ENCODE measurements around the gene MLLT1.

The MLLT1 gene

DNA sequence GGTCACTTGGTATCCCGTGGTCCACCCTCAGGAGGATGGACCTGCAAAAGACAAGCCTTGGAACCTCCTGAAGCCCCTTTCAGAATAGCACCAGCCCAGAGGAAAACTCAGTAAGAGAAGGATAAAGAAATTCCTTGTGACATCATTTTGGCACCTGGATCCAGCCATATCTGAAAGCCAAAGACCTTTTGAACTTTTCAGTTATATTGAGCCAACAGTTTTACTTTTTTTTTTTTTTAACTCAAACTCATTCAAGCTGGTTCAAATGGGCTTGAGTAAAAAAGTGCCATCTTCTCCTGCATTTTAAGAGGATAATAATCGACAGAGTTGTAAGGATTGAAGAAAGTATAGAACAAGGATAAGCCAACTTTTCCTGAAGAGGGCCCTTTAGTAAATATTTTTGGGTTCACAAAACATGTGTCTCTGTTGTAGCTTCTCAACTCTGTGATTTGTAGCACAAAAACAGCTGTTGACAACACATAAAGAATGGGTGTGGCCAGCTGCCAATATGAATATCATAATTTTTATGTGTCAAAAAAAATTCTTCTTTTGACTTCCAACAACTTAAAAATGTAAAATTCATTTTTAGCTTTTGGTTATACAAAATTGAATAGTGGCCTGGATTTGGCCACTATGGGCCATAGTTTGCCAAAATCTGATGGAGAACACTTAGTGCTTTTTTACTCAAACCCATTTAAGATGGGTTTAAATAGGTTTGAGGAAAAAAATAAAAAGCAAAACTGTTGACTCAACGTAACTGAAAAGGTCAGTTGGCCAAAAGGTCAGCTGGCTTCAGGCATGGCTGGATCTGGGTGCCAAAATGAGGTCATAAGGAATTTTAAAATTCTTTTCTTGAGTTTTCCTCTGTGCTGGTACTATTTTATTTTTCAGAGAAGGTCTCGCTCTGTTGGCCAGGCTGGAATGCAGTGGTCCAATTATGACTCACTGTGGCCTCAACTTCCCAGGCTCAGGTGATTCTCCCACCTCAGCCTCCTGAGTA is 93.6 kb downstream of the MLLT1 start:
- no peak overlapping the region for H2AK5ac ChIP-seq (ENCODE audit: low read depth, low read length)
- no peak overlapping the region for H2AFZ ChIP-seq (ENCODE audit: low read length)
- no CpG with 5 or more reads among the region's 4 CpGs for WGBS, 2 donors (ENCODE audit: extremely low coverage in 2 of 2, insufficient read length in 2 of 2, insufficient replicate concordance in 1 of 2)
- H2BK120ac ChIP-seq (ENCODE audit: low read depth, low read length): no peak overlapping the region
- H3K14ac ChIP-seq (ENCODE audit: low read length): no peak overlapping the region
- peaks cover 2 to 7% of the 10 kb centered on the region in 2 donors for H3K36me3 ChIP-seq (replicated peaks in 1 of 2; ENCODE audit: control insufficient read depth in 2 of 2, insufficient read depth in 2 of 2, low read length in 2 of 2)
- no peak overlapping the region for H2BK5ac ChIP-seq (ENCODE audit: low read length)
- no peak overlapping the region for H3K4me3 ChIP-seq (ENCODE audit: low read length in 2 of 2)
- H3K23ac ChIP-seq (ENCODE audit: low read depth, low read length, poor library complexity): no peak overlapping the region
- no peak overlapping the region for H4K8ac ChIP-seq (ENCODE audit: low read depth, low read length)
- H3K27me3 ChIP-seq (ENCODE audit: control insufficient read depth in 3 of 3, insufficient read depth in 3 of 3, low read depth in 1 of 3, low read length in 3 of 3): no peaks in the 10 kb centered on the region
- no peak overlapping the region for H3K4me2 ChIP-seq (ENCODE audit: insufficient read depth, low read length, poor library complexity, severe bottlenecking)
- no peak for DNase-seq (ENCODE audit: low spot score)
- no peak overlapping the region for H3K9ac ChIP-seq (ENCODE audit: low read depth, low read length, poor library complexity)
- H4K91ac ChIP-seq (ENCODE audit: low read depth, low read length, poor library complexity): no peak overlapping the region
- H3K4me1 ChIP-seq (ENCODE audit: control insufficient read depth in 2 of 2, insufficient read depth in 1 of 2, low read depth in 1 of 2, low read length in 2 of 2): no peaks in the 10 kb centered on the region
- no peak overlapping the region for H2BK15ac ChIP-seq (ENCODE audit: low read length)
- no peak overlapping the region for H3K27ac ChIP-seq (replicated peaks; ENCODE audit: low read length)
- H3K4ac ChIP-seq (ENCODE audit: low read length): no peak overlapping the region
- H3K9me3 ChIP-seq (replicated peaks in 1 of 2; ENCODE audit: control insufficient read depth in 2 of 2, insufficient read depth in 1 of 2, low read depth in 1 of 2, low read length in 2 of 2): peaks cover 29 to 50% of the 10 kb centered on the region in 2 donors
- H3K18ac ChIP-seq (ENCODE audit: low read length): no peak overlapping the region
- no peak overlapping the region for H2BK12ac ChIP-seq (ENCODE audit: low read length)
- no peaks in the 10 kb centered on the region for H3K79me1 ChIP-seq (ENCODE audit: low read depth, low read length)

DNA sequence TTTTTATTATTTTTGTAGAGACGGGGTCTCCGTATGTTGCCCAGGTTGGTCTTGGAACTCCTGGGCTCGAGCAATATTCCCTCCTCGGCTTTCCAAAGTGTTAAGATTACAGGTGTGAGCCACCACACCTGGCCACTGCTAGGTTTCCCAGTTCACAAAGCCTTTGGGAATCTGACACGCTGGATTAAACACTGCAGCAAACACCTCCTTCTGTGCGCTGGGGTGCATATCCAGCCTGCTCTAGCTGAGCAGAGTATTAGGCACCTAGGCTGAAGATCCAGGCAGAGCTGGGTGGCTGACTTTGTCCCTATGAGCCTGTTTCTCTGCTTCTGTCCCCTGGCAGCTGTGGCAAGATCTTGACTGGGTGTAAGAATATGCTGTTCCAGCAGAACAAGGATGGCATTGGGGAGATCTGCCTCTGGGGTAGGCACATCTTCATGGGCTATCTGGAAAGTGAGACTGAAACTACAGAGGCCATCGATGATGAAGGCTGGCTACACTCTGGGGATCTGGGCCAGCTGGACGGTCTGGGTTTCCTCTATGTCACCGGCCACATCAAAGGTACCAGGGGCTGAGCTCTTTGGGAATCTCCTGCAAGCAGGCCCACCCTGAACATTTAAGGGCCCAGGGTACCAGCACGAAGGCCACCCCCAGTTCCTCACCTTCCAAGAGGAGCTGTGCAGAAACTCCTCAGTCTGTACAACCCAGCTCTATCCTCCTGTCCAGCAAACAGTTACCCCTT is 94.5 kb downstream of the MLLT1 start:
- no peak overlapping the region for H3K14ac ChIP-seq (ENCODE audit: low read length)
- no peak overlapping the region for H3K18ac ChIP-seq (ENCODE audit: low read length)
- H4K8ac ChIP-seq (ENCODE audit: low read depth, low read length): no peak overlapping the region
- DNase-seq (ENCODE audit: low spot score): no peak
- H4K91ac ChIP-seq (ENCODE audit: low read depth, low read length, poor library complexity): no peak overlapping the region
- no peak overlapping the region for H2BK15ac ChIP-seq (ENCODE audit: low read length)
- H3K9ac ChIP-seq (ENCODE audit: low read depth, low read length, poor library complexity): no peak overlapping the region
- no peaks in the 10 kb centered on the region for H3K4me1 ChIP-seq (ENCODE audit: control insufficient read depth in 2 of 2, insufficient read depth in 1 of 2, low read depth in 1 of 2, low read length in 2 of 2)
- H2BK12ac ChIP-seq (ENCODE audit: low read length): no peak overlapping the region
- H3K4me2 ChIP-seq (ENCODE audit: insufficient read depth, low read length, poor library complexity, severe bottlenecking): no peak overlapping the region
- no peak overlapping the region for H3K27ac ChIP-seq (replicated peaks; ENCODE audit: low read length)
- no peak overlapping the region for H2BK5ac ChIP-seq (ENCODE audit: low read length)
- H2AK5ac ChIP-seq (ENCODE audit: low read depth, low read length): no peak overlapping the region
- peaks cover 20 to 42% of the 10 kb centered on the region in 2 donors for H3K9me3 ChIP-seq (replicated peaks in 1 of 2; ENCODE audit: control insufficient read depth in 2 of 2, insufficient read depth in 1 of 2, low read depth in 1 of 2, low read length in 2 of 2)
- H3K79me1 ChIP-seq (ENCODE audit: low read depth, low read length): no peaks in the 10 kb centered on the region
- H3K27me3 ChIP-seq (ENCODE audit: control insufficient read depth in 3 of 3, insufficient read depth in 3 of 3, low read depth in 1 of 3, low read length in 3 of 3): no peaks in the 10 kb centered on the region
- H2AFZ ChIP-seq (ENCODE audit: low read length): no peak overlapping the region
- WGBS, 2 donors (ENCODE audit: extremely low coverage in 2 of 2, insufficient read length in 2 of 2, insufficient replicate concordance in 1 of 2): no CpG with 5 or more reads among the region's 10 CpGs
- H3K4me3 ChIP-seq (ENCODE audit: low read length in 2 of 2): peak overlapping the region in 1 of 2 donors; percentile 26
- peak overlapping the region; percentile 13 for H3K23ac ChIP-seq (ENCODE audit: low read depth, low read length, poor library complexity)
- H3K4ac ChIP-seq (ENCODE audit: low read length): no peak overlapping the region
- H3K36me3 ChIP-seq (replicated peaks in 1 of 2; ENCODE audit: control insufficient read depth in 2 of 2, insufficient read depth in 2 of 2, low read length in 2 of 2): peaks cover 0 to 2% of the 10 kb centered on the region in 2 donors
- H2BK120ac ChIP-seq (ENCODE audit: low read depth, low read length): no peak overlapping the region

DNA sequence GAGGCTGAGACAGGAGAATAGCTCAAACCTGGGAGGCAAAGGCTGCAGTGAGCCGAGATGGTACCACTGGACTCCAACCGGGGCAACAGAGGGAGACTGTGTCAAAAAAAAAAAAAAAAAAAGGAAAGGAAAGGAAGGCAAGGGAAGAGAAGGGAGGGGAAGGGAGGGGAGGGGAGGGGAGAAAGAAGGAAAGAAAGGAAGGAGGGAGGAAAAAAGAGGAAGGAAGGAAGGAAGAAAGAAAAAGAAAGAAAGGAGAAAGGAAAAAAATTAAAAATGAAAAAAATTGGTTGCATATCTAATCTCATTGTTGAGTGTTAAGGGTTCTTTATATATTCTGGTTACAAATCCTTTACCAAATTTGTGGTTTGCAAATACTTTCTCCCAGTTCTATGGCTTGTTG is 98.7 kb downstream of the MLLT1 start:
- Histone ChIP-seq H2BK120ac (ENCODE audit: low read depth, low read length) (no peak overlapping the region), H3K9ac (ENCODE audit: low read depth, low read length, poor library complexity) (no peak overlapping the region), H2AFZ (ENCODE audit: low read length) (no peak overlapping the region), H3K4ac (ENCODE audit: low read length) (no peak overlapping the region), H2BK15ac (ENCODE audit: low read length) (no peak overlapping the region), H4K8ac (ENCODE audit: low read depth, low read length) (no peak overlapping the region), H3K27me3 (ENCODE audit: control insufficient read depth in 3 of 3, insufficient read depth in 3 of 3, low read depth in 1 of 3, low read length in 3 of 3) (no peaks in the 10 kb centered on the region), H2BK12ac (ENCODE audit: low read length) (no peak overlapping the region), H2BK5ac (ENCODE audit: low read length) (no peak overlapping the region), H3K27ac (replicated peaks; ENCODE audit: low read length) (no peak overlapping the region), H3K4me3 (ENCODE audit: low read length in 2 of 2) (no peak overlapping the region), H2AK5ac (ENCODE audit: low read depth, low read length) (no peak overlapping the region), H3K4me2 (ENCODE audit: insufficient read depth, low read length, poor library complexity, severe bottlenecking) (no peak overlapping the region), H3K23ac (ENCODE audit: low read depth, low read length, poor library complexity) (no peak overlapping the region), H3K18ac (ENCODE audit: low read length) (no peak overlapping the region), H3K79me1 (ENCODE audit: low read depth, low read length) (no peaks in the 10 kb centered on the region), H3K9me3 (replicated peaks in 1 of 2; ENCODE audit: control insufficient read depth in 2 of 2, insufficient read depth in 1 of 2, low read depth in 1 of 2, low read length in 2 of 2) (peaks cover 4 to 19% of the 10 kb centered on the region in 2 donors), H3K14ac (ENCODE audit: low read length) (no peak overlapping the region), H3K36me3 (replicated peaks in 1 of 2; ENCODE audit: control insufficient read depth in 2 of 2, insufficient read depth in 2 of 2, low read length in 2 of 2) (peaks cover 0 to 2% of the 10 kb centered on the region in 2 donors), H3K4me1 (ENCODE audit: control insufficient read depth in 2 of 2, insufficient read depth in 1 of 2, low read depth in 1 of 2, low read length in 2 of 2) (no peaks in the 10 kb centered on the region), H4K91ac (ENCODE audit: low read depth, low read length, poor library complexity) (no peak overlapping the region)
- WGBS, 2 donors (ENCODE audit: extremely low coverage in 2 of 2, insufficient read length in 2 of 2, insufficient replicate concordance in 1 of 2): no CpG with 5 or more reads among the region's 2 CpGs
- no peak for DNase-seq (ENCODE audit: low spot score)

DNA sequence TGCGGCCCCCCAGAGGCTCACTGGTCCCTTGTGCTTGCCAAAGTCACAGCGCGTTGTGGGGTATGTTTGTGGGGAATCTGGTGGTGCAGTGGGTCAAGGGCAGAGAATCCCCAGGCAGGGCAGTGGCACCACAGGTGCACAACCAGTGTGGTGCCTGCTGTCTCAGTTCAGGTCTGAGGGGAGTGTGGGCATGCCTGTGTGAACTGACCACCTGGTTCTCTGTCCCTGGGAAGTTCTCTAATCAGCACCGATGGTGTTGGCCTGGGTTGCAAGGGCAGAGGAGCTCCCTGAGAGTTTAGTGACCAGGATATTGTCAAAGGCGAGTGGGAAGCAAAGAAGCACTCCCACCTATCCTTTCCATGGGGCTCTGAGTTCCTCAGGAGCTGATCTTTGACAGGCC is 106.6 kb downstream of the MLLT1 start:
- Histone ChIP-seq H2BK5ac (ENCODE audit: low read length) (no peak overlapping the region), H4K8ac (ENCODE audit: low read depth, low read length) (no peak overlapping the region), H3K4me1 (ENCODE audit: control insufficient read depth in 2 of 2, insufficient read depth in 1 of 2, low read depth in 1 of 2, low read length in 2 of 2) (no peaks in the 10 kb centered on the region), H3K9me3 (replicated peaks in 1 of 2; ENCODE audit: control insufficient read depth in 2 of 2, insufficient read depth in 1 of 2, low read depth in 1 of 2, low read length in 2 of 2) (peaks cover 7 to 22% of the 10 kb centered on the region in 2 donors), H2AFZ (ENCODE audit: low read length) (no peak overlapping the region), H3K14ac (ENCODE audit: low read length) (no peak overlapping the region), H4K91ac (ENCODE audit: low read depth, low read length, poor library complexity) (no peak overlapping the region), H3K4ac (ENCODE audit: low read length) (no peak overlapping the region), H3K36me3 (replicated peaks in 1 of 2; ENCODE audit: control insufficient read depth in 2 of 2, insufficient read depth in 2 of 2, low read length in 2 of 2) (no peaks in the 10 kb centered on the region), H3K18ac (ENCODE audit: low read length) (no peak overlapping the region), H3K9ac (ENCODE audit: low read depth, low read length, poor library complexity) (no peak overlapping the region), H3K4me3 (ENCODE audit: low read length in 2 of 2) (peak overlapping the region in 1 of 2 donors; percentile 55), H2BK12ac (ENCODE audit: low read length) (no peak overlapping the region), H2BK15ac (ENCODE audit: low read length) (no peak overlapping the region), H3K79me1 (ENCODE audit: low read depth, low read length) (no peaks in the 10 kb centered on the region), H2AK5ac (ENCODE audit: low read depth, low read length) (no peak overlapping the region), H3K27me3 (ENCODE audit: control insufficient read depth in 3 of 3, insufficient read depth in 3 of 3, low read depth in 1 of 3, low read length in 3 of 3) (no peaks in the 10 kb centered on the region), H3K27ac (replicated peaks; ENCODE audit: low read length) (no peak overlapping the region), H3K23ac (ENCODE audit: low read depth, low read length, poor library complexity) (no peak overlapping the region), H2BK120ac (ENCODE audit: low read depth, low read length) (no peak overlapping the region), H3K4me2 (ENCODE audit: insufficient read depth, low read length, poor library complexity, severe bottlenecking) (no peak overlapping the region)
- no CpG with 5 or more reads among the region's 5 CpGs for WGBS, 2 donors (ENCODE audit: extremely low coverage in 2 of 2, insufficient read length in 2 of 2, insufficient replicate concordance in 1 of 2)
- no peak for DNase-seq (ENCODE audit: low spot score)
